IMR-90 (cell line): ENCODE results near the gene MYPN. TPM values are rescaled to one million over a fixed set of nuclear protein-coding genes. Genes with fewer than 3 reads are reported as not detected.
"Not testable (repeated sequence)": the region's sequence is repeated elsewhere in the genome, so short reads cannot be mapped to it uniquely, and the experiment has no call there.

ENCODE experiments used
- ATAC-seq: fragments of 200-7000 bp; cut with Tn5 transposase; 2 replicates; pipeline ENCODE4 v1.9.1; 2020; ENCODE audit warnings: low read depth, mild to moderate bottlenecking, moderate library complexity
- BruUV-seq: library from RNA; stranded (reverse); fragments of 400-500 nt; replicated peaks from 2 replicates; lab custom pipeline; 2021; lab: Mats Ljungman, UMichigan
- CTCF ChIA-PET: fragments of 300-600 bp; formaldehyde crosslinking; extraction: SDS; loops from one replicate; lab custom pipeline; 2021; ENCODE audit warnings: antibody characterized with exemption; lab: Yijun Ruan, JAX
- POLR2A ChIA-PET: fragments of 300-600 bp; sonication (Branson Sonifier 250); formaldehyde crosslinking; loops from one replicate; lab custom pipeline; 2022; ENCODE audit warnings: antibody characterized with exemption; ENCODE audit not compliant: unreplicated experiment; lab: Charles Lee
- DNase-seq: peaks from one replicate; pipeline ENCODE4 v3.0.0; 2013
- H2AFZ ChIP-seq: replicated peaks from 2 replicates; pipeline ENCODE3; 2013; ENCODE audit warnings: low read length, mild to moderate bottlenecking; ENCODE audit not compliant: poor library complexity
- H2AK5ac ChIP-seq: 2 replicates; pipeline ENCODE4 v1.6.1; 2013; ENCODE audit warnings: low read depth, low read length, inconsistent platforms
- H2AK9ac ChIP-seq: replicated peaks from 2 replicates; pipeline ENCODE3; 2013; ENCODE audit warnings: mild to moderate bottlenecking, low read depth, low read length, moderate library complexity; ENCODE audit not compliant: poor library complexity
- H2BK120ac ChIP-seq: 2 replicates; pipeline ENCODE4 v1.6.1; 2013; ENCODE audit warnings: low read depth, low read length, inconsistent platforms
- H2BK15ac ChIP-seq: 3 replicates; pipeline ENCODE4 v1.6.1; 2013; ENCODE audit warnings: low read depth, low read length, inconsistent platforms
- H2BK20ac ChIP-seq: 2 replicates; pipeline ENCODE4 v1.6.1; 2013; ENCODE audit warnings: low read depth, mild to moderate bottlenecking, inconsistent platforms, low read length, moderate library complexity
- H2BK5ac ChIP-seq: 2 replicates; pipeline ENCODE4 v1.6.1; 2013; ENCODE audit warnings: mild to moderate bottlenecking, low read depth, low read length, inconsistent platforms; ENCODE audit not compliant: poor library complexity, severe bottlenecking
- H3K14ac ChIP-seq: replicated peaks from 2 replicates; pipeline ENCODE4 v1.6.1; 2013; ENCODE audit warnings: low read depth, low read length, inconsistent platforms
- H3K18ac ChIP-seq: 2 replicates; pipeline ENCODE4 v1.6.1; 2013; ENCODE audit warnings: low read depth, low read length, control low read depth
- H3K23ac ChIP-seq: 2 replicates; pipeline ENCODE4 v1.6.1; 2013; ENCODE audit warnings: low read depth, low read length, inconsistent platforms
- H3K27ac ChIP-seq: 2 replicates; pipeline ENCODE4 v1.5.1; 2013; ENCODE audit warnings: mild to moderate bottlenecking, control low read depth, low read length; ENCODE audit not compliant: insufficient read depth
- H3K27me3 ChIP-seq: 2 replicates; pipeline ENCODE4 v1.6.1; 2013; ENCODE audit warnings: low read length; ENCODE audit not compliant: control insufficient read depth, insufficient read depth
- H3K36me3 ChIP-seq: 2 replicates; pipeline ENCODE4 v1.6.1; 2013; ENCODE audit warnings: low read length, mixed read lengths; ENCODE audit not compliant: control insufficient read depth, insufficient read depth
- H3K4ac ChIP-seq: 2 replicates; pipeline ENCODE4 v1.6.1; 2013; ENCODE audit warnings: low read depth, low read length, inconsistent platforms
- H3K4me1 ChIP-seq: 2 replicates; pipeline ENCODE4 v1.6.1; 2013; ENCODE audit warnings: low read length, mixed read lengths; ENCODE audit not compliant: control insufficient read depth, insufficient read depth
- H3K4me2 ChIP-seq: 2 replicates; pipeline ENCODE4 v1.6.1; 2013; ENCODE audit warnings: low read depth, mild to moderate bottlenecking, control low read depth, low read length, moderate library complexity
- H3K4me3 ChIP-seq: 2 replicates; pipeline ENCODE4 v1.5.1; 2013; ENCODE audit warnings: low read depth, mild to moderate bottlenecking, control low read depth, low read length, moderate library complexity; ENCODE audit not compliant: insufficient read depth
- H3K56ac ChIP-seq: 2 replicates; pipeline ENCODE4 v1.6.1; 2013; ENCODE audit warnings: low read length, inconsistent platforms; ENCODE audit not compliant: insufficient read depth; ENCODE audit errors: extremely low read depth
- H3K79me1 ChIP-seq, 2 experiments: 2 replicates each; pipeline ENCODE4 v1.6.1; 2013; ENCODE audit warnings: low read length in 2 of 2, inconsistent platforms in 1 of 2, low read depth in 1 of 2
- H3K9ac ChIP-seq: 2 replicates; pipeline ENCODE4 v1.6.1; 2013; ENCODE audit warnings: low read depth, low read length, control low read depth
- H3K9me1 ChIP-seq: 2 replicates; pipeline ENCODE4 v1.6.1; 2013; ENCODE audit warnings: low read length, inconsistent platforms; ENCODE audit not compliant: insufficient read depth
- H3K9me3 ChIP-seq: 2 replicates; pipeline ENCODE4 v1.6.1; 2013; ENCODE audit warnings: low read length; ENCODE audit not compliant: control insufficient read depth, insufficient read depth
- H4K20me1 ChIP-seq: 2 replicates; pipeline ENCODE4 v1.6.1; 2013; ENCODE audit warnings: low read length, inconsistent platforms; ENCODE audit not compliant: insufficient read depth
- H4K5ac ChIP-seq: 2 replicates; pipeline ENCODE4 v1.6.1; 2013; ENCODE audit warnings: mild to moderate bottlenecking, low read depth, low read length, control low read depth
- H4K8ac ChIP-seq, 2 experiments: 2 replicates each; pipeline ENCODE4 v1.6.1; 2013; ENCODE audit warnings: low read depth in 2 of 2, low read length in 2 of 2, control low read depth in 1 of 2, inconsistent platforms in 1 of 2
- H4K91ac ChIP-seq: 2 replicates; pipeline ENCODE4 v1.6.1; 2013; ENCODE audit warnings: low read depth, low read length, inconsistent platforms; ENCODE audit not compliant: insufficient read depth
- WGBS, 2 experiments: methylation state at CpG; one replicate each; pipeline versions ENCODE4 v1.1.5 to v1.1.7; 2013; ENCODE audit warnings: missing lambda C conversion rate in 2 of 2; ENCODE audit not compliant: insufficient read length in 1 of 2; ENCODE audit errors: extremely low coverage in 2 of 2; 5-methylcytosine and 5-hydroxymethylcytosine counted together
- dilution Hi-C: fragments of 300-500 bp; cut with HindIII; formaldehyde crosslinking; loops from one replicate; pipeline ENCODE4 v1.14.3; 2018; ENCODE audit warnings: low sequenced_read_pairs; ENCODE audit not compliant: unreplicated experiment
- in situ Hi-C: fragments of 300-500 bp; cut with MboI; formaldehyde crosslinking; loops from 3 replicates; pipeline ENCODE4 v1.14.3; 2019; ENCODE audit warnings: low sequenced_read_pairs, inconsistent platforms, mixed read lengths
- intact Hi-C: fragments of 100-400 bp; cut with micrococcal nuclease; formaldehyde crosslinking; loops from 2 replicates; pipeline ENCODE4 v1.10.0; 2022
- polyA plus RNA-seq, 3 experiments: library from polyadenylated mRNA; depleted of rRNA; stranded (reverse); fragments of >200 nt; gene quantifications; 2 replicates each; pipeline ENCODE4 v1.2.3, GENCODE V29; 2012; ENCODE audit warnings: low replicate concordance in 1 of 3
- total RNA-seq: library from RNA; depleted of rRNA; stranded (reverse); fragments of >200 nt; gene quantifications from 2 replicates; pipeline ENCODE4 v1.2.3, GENCODE V29; 2012

MYPN gene
- total and polyA plus RNA-seq, 2 of the 4 experiments (the other 2 are of a cell fraction) = 7.8 to 13.1 TPM

GRCh38 chr10:68195776-68196175, 86.5 kb downstream of the MYPN start:
- H3K4me2 ChIP-seq, ATAC-seq, H4K8ac ChIP-seq, H2AK9ac ChIP-seq, H3K14ac ChIP-seq, H3K9me1 ChIP-seq, H3K4me3 ChIP-seq, H2BK20ac ChIP-seq, H2AK5ac ChIP-seq, dilution Hi-C loops, H3K36me3 ChIP-seq, DNase-seq, H3K56ac ChIP-seq, H3K9ac ChIP-seq, H4K91ac ChIP-seq, H3K23ac ChIP-seq, intact Hi-C loops, H3K27ac ChIP-seq, H3K27me3 ChIP-seq, H2BK5ac ChIP-seq, POLR2A ChIA-PET, H3K18ac ChIP-seq, H3K4ac ChIP-seq, CTCF ChIA-PET, H4K20me1 ChIP-seq, H3K9me3 ChIP-seq, H2BK15ac ChIP-seq, H2AFZ ChIP-seq, H3K79me1 ChIP-seq, H4K5ac ChIP-seq, H3K4me1 ChIP-seq, H2BK120ac ChIP-seq, BruUV-seq: not testable (repeated sequence)
- no CpG with 5 or more reads among the region's 2 CpGs for WGBS, 2 experiments
- in situ Hi-C loops = loop anchor here (25.0 kb wide), 1 partner anchor 333 kb away; no protein-coding TSS in a partner anchor
